IPS DF 6.9 (cell line): ENCODE measurements around the gene FAM72B.
"Not testable (repeated sequence)": the region's sequence is repeated elsewhere in the genome, so short reads cannot be mapped to it uniquely, and the experiment has no call there.

Source experiments
- DNase-seq: peaks from one replicate; pipeline ENCODE4 v3.0.0-alpha.2; 2013; ENCODE audit warnings: low read depth, low spot score
- H3K27ac ChIP-seq: one replicate; pipeline ENCODE4 v1.5.1; 2013; ENCODE audit warnings: low read length, control low read depth
- H3K27me3 ChIP-seq: 2 replicates; pipeline ENCODE4 v1.6.1; 2013; ENCODE audit warnings: mild to moderate bottlenecking, low read length; ENCODE audit not compliant: control insufficient read depth, insufficient read depth
- H3K36me3 ChIP-seq: 2 replicates; pipeline ENCODE4 v1.6.1; 2013; ENCODE audit warnings: low read length; ENCODE audit not compliant: control insufficient read depth, insufficient read depth
- H3K4me1 ChIP-seq: 2 replicates; pipeline ENCODE4 v1.6.1; 2013; ENCODE audit warnings: low read length; ENCODE audit not compliant: control insufficient read depth, insufficient read depth
- H3K4me3 ChIP-seq: 2 replicates; pipeline ENCODE4 v1.5.1; 2013; ENCODE audit warnings: mild to moderate bottlenecking, low read length
- H3K9me3 ChIP-seq: 2 replicates; pipeline ENCODE4 v1.6.1; 2013; ENCODE audit warnings: low read length, inconsistent platforms; ENCODE audit not compliant: control insufficient read depth, insufficient read depth
- WGBS: extraction: QIAGEN DNeasy Blood & Tissue Kit; methylation state at CpG from one replicate; pipeline ENCODE4 v1.1.7; 2013; ENCODE audit warnings: mixed read lengths, missing lambda C conversion rate; ENCODE audit not compliant: insufficient read length, insufficient coverage; 5-methylcytosine and 5-hydroxymethylcytosine counted together

The FAM72B gene

DNA sequence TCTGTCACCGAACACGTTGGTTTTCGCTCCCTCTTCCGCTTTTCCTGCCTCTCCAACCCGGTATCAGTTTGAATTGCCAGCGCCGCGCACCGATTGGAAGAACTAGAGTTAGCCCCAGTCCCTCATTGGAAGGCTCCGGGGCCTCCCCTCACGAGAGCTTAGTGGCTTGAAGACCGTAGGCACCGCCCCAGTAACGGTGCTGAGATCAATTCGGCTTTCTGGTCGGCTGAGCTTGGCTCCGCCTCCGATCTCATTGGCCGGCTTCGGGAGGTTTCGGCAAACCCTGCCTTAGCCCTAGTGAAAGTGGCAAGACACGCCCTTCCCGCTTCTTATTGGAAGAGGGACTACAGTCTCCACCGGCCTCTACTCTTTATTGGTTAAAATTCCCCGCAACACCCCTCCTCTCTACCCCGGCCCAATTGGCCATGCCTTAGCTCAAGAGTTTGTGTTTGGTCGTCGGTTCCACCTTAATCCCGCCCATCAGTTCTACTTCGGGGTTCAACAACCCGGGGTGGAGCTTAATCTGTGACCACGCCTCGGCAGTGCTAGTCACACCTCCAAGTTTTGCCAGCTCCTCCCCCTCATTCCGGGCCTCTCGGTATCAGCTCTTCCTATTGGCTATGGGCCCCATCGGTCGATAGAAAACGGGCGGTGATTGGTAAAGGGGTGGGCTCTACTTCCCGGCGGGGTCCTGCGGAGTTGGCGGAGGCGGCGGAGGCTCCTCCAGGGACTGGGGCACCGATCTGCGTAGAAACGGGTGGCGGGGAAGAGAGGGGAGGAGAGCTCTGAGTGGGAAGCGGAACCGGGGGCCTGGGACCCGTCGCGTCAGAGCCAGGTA is at the start of gene FAM72B, which contains the start of gene SRGAP2C:
Gene FAM72B (minus strand): TSS at position 51 of the 838 bp plus-strand sequence. CDS start 851 bp downstream, outside the sequence.
Gene SRGAP2C (plus strand): TSS at position 686 of the 838 bp plus-strand sequence. CDS start 2,472 bp downstream, outside the sequence.
- not testable (repeated sequence) for H3K4me1 ChIP-seq, H3K9me3 ChIP-seq, H3K27ac ChIP-seq, H3K36me3 ChIP-seq, H3K27me3 ChIP-seq
- WGBS = no CpG with 5 or more reads among the region's 54 CpGs
- peak within 1 kb of the TSS; percentile 42; the same call in 1 of the 2 replicates for H3K4me3 ChIP-seq
- DNase-seq = peak; percentile 72

DNA sequence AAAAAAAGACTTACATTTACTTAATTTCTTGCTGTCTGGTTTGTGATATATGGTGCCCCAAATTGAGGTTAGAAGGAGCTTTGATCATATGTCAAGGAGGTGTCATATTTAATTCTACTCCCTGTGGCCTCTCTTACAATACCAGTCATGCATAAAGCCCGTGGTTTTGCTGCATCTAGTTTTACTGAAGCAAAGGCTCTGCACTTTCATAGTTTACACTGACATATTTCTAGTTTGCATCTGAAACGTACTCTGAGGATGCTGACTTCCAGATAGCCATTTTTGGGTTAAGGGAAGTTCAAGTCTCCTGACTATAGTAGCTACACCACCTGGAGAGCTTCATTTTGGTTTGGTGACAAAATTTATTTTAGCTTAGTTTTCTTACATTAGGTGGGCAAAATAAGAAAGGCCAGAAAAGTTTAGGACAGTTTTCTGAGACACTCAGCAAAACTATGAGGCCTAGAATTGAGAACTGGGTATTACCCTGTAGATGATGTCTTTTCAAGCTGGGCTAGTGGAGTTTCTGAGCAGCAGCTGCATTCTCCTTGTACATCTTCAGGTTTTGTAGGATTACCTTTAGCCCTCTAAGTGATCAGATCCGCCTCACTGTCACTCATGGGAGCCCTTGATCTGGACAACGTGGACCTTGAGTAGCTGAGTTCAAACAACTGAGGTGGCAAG is 48.4 kb upstream of the FAM72B start:
- not testable (repeated sequence) for DNase-seq, H3K4me1 ChIP-seq, H3K27ac ChIP-seq, H3K27me3 ChIP-seq, H3K4me3 ChIP-seq, H3K9me3 ChIP-seq, H3K36me3 ChIP-seq
- no CpG with 5 or more reads among the region's 4 CpGs for WGBS

DNA sequence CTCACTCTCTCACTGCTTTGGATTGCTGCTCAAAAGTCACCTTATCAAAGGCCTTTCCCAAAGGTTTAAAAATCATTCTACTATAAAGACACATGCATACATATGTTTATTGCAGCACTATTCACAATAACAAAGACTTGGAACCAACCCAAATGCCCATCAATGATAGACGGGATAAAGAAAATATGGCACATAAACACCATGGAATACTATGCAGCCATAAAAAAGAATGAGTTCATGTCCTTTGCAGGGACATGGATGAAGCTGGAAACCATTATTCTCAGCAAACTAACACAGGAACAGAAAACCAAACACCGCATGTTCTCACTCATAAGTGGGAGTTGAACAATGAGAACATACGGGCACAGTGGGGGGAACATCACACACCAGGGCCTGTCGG is 46.5 kb upstream of the FAM72B start:
- not testable (repeated sequence) for H3K36me3 ChIP-seq, DNase-seq, H3K9me3 ChIP-seq, H3K4me1 ChIP-seq, H3K27me3 ChIP-seq, H3K4me3 ChIP-seq, H3K27ac ChIP-seq
- no CpG with 5 or more reads among the region's 4 CpGs for WGBS

DNA sequence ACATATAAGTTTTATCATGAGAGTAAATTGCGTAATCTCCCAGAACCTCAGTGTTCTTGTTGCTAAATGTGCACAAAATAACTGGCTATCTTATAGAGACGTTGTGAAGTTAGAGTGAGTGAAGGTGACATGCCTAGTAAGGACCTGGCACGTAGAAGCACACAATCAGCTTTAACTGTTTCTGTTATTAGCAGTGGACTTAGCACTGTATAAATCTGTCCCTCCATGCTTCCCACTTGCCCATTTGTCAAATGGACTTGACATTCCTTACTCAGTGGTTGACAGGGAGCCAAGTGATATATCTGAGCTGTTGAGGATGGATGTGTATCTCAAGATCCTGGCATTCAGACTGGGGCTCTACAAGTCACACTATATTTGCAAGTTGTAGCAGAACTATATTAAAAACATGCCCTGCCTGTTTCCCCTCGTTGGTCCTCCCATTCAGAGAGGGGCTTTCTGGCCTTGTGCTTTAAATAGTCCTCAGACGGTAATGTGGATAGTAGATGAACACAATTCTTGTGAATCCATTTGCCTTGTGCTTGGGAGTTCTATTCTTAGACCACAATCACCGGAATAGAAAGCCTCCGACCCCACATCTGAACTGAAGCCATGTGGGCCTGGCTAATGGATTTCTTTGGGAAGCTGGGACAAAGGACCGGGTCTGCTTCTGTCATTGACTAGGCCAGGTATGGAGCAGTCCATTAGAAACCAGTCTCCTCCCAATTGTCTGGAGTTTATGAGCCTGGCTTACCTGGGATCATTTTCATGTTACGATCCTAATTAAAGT is 43.6 kb upstream of the FAM72B start:
- not testable (repeated sequence) for H3K27ac ChIP-seq, H3K4me3 ChIP-seq, H3K9me3 ChIP-seq, H3K4me1 ChIP-seq, H3K27me3 ChIP-seq, H3K36me3 ChIP-seq, DNase-seq
- no CpG with 5 or more reads among the region's 9 CpGs for WGBS

DNA sequence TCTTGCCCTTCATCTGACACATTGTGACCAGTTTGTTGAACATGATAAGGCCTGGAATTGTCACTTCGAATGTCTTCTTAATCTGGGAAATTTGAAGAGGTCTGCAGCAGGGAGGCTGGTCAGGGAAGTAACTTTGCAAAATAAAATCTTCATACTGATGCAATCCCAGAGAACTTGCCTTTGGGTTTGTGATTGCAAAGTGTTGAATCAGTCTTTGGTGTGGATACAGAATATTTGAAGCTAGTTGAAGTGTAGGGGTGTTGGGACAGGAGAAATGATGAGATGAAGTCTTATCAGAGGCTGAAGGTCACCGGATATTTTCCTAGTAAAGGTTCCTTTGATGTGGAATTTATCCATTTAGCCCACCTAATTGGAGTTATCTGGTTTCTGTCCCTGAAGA is 42.8 kb upstream of the FAM72B start:
- not testable (repeated sequence) for DNase-seq, H3K36me3 ChIP-seq, H3K4me1 ChIP-seq, H3K4me3 ChIP-seq, H3K27me3 ChIP-seq, H3K27ac ChIP-seq, H3K9me3 ChIP-seq
- no CpG with 5 or more reads among the region's 2 CpGs for WGBS

DNA sequence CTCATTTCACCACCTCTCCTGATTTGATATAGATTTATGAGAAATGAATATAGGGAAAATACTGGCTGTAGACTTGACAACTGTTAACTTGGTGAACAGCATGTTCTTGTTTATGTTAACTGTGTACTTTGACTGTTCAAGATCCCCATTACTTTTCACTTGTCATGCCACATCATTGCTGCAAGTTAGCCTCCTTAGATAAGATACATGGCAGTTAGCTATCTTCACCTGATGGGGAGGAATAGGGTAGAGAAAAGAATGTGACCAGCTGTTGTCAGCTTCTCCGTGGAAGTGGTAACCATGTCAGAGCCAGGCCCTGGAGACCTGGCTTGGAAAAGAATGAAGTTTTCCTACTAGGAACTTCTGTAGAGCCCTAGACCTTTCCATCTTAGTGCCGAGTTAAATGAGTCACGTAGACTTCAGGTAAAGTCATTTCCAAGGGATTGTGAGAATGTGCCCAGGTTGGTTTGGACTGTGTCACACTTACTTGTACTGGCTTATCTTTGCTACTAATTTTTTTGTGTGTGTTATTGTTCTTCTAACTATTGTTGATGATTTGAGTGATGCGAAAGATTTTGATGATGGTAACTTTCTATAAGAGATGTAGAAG is 42.3 kb upstream of the FAM72B start:
- WGBS = no CpG with 5 or more reads among the region's 4 CpGs
- not testable (repeated sequence) for H3K27me3 ChIP-seq, H3K36me3 ChIP-seq, H3K9me3 ChIP-seq, H3K4me3 ChIP-seq, DNase-seq, H3K4me1 ChIP-seq, H3K27ac ChIP-seq

DNA sequence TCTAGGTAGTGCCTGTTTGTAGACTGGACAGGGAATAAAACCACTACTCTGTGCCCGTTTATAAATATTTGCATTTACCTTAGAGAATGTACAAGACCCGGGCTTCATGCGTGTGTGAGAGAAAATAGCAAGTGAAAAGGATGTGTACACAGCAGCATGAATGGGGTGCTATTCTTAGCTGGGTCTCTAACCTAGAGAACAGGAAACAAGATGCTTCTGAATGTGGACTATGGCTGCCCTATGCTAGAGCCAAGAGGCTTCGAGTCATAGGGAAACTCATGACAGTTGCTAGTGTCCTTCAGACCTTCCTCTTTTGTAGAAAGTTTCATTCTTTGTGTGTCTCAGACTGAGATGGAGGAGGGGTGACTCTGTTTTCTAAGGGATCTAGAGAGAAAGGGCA is 40.6 kb upstream of the FAM72B start:
- H3K4me3 ChIP-seq, H3K27ac ChIP-seq, H3K36me3 ChIP-seq, H3K9me3 ChIP-seq, H3K4me1 ChIP-seq, H3K27me3 ChIP-seq, DNase-seq: not testable (repeated sequence)
- WGBS = no CpG with 5 or more reads among the region's 4 CpGs

DNA sequence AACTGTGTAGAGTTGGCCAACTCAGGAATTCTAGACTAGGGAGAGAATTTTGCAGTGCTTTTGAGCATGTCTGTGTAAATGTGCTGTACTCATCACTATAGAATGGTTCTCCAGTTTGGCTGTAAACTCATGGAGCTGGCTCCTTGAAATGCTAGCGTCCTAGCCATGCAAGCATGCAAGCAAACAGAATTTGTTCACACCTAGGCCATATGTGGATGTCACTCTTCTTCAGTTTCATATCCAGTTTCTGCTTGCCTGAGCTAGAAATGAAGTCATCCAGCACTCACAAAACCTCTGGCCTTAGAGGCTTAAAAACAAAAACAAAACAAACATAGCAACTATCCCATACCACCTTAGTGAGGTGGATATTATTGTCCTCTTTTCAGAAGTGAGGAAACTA is 37.6 kb upstream of the FAM72B start:
- not testable (repeated sequence) for H3K4me3 ChIP-seq, DNase-seq
- WGBS = no CpG with 5 or more reads among the region's 1 CpG

DNA sequence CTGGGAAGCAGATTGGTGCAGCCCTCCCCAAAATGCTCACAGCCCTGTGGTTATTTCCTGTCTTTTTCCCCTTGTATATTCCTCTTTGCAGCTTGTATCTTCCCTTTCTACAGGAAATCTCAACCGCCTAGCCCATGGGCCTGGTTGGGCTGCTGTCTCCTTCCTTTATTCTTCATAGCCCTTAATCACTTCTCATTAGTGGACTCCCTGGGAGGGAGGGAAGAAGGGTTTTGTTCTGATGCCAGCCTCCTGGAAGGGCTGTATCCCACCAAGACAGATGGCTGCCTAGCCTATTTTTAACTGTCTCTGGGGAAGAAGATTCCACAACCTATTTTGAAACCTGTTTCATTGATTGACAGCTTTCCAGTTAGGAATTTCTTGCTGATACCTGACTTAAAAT is 32.5 kb upstream of the FAM72B start:
- H3K9me3 ChIP-seq, H3K36me3 ChIP-seq, H3K27ac ChIP-seq, H3K27me3 ChIP-seq, H3K4me3 ChIP-seq, DNase-seq, H3K4me1 ChIP-seq: not testable (repeated sequence)
- no CpG with 5 or more reads among the region's 1 CpG for WGBS

More for the DNA sequence above, 37.6 kb upstream of the FAM72B start:
- H3K4me1 ChIP-seq, H3K27me3 ChIP-seq, H3K27ac ChIP-seq, H3K36me3 ChIP-seq, H3K9me3 ChIP-seq: not testable (repeated sequence)
